HepG2 (cell line): ENCODE measurements around the gene NOX3. TPM values are rescaled to one million over a fixed set of nuclear protein-coding genes. Genes with fewer than 3 reads are reported as not detected.

ENCODE experiments used
- E2F5 ChIP-seq: sonication (generic); formaldehyde crosslinking; conservative IDR thresholded peaks from 2 replicates; pipeline ENCODE4 v1.4.0; 2020; ENCODE audit warnings: missing genetic modification reagents
- FLYWCH1 ChIP-seq: sonication (generic); formaldehyde crosslinking; IDR thresholded peaks from 2 replicates; pipeline ENCODE4 v1.8.1; 2023; ENCODE audit warnings: mild to moderate bottlenecking, missing genetic modification reagents
- JDP2 ChIP-seq: sonication (generic); formaldehyde crosslinking; IDR thresholded peaks from 2 replicates; pipeline ENCODE4 v1.8.1; 2022; ENCODE audit warnings: missing genetic modification reagents, borderline replicate concordance
- MXD1 ChIP-seq: sonication (generic); formaldehyde crosslinking; IDR thresholded peaks from 2 replicates; pipeline ENCODE4 v1.4.0; 2020; ENCODE audit warnings: mild to moderate bottlenecking, missing genetic modification reagents
- ZBTB40 ChIP-seq, 2 experiments: fragments of 450-650 bp in 1 of 2; sonication (generic) in 1 of 2; formaldehyde crosslinking in 1 of 2; IDR thresholded peaks; 2 replicates each; pipeline versions ENCODE4 v1.6.1 to v1.8.0; 2016 to 2022; ENCODE audit warnings: antibody characterized with exemption in 1 of 2, mild to moderate bottlenecking in 1 of 2, missing genetic modification reagents in 1 of 2
- ZFP62 ChIP-seq: sonication (generic); formaldehyde crosslinking; IDR thresholded peaks from 2 replicates; pipeline ENCODE4 v1.4.0; 2020; ENCODE audit warnings: missing genetic modification reagents
- ZNF18 ChIP-seq: sonication (generic); formaldehyde crosslinking; IDR thresholded peaks from 2 replicates; pipeline ENCODE4 v1.8.0; 2022; ENCODE audit warnings: mild to moderate bottlenecking, missing genetic modification reagents; ENCODE audit not compliant: insufficient replicate concordance
- ZNF34 ChIP-seq: sonication (generic); formaldehyde crosslinking; IDR thresholded peaks from 2 replicates; pipeline ENCODE4 v1.4.0; 2020; ENCODE audit warnings: mild to moderate bottlenecking, missing genetic modification reagents, borderline replicate concordance
- ZNF609 ChIP-seq: sonication (generic); formaldehyde crosslinking; IDR thresholded peaks from 2 replicates; pipeline ENCODE4 v1.4.0; 2020; ENCODE audit warnings: mild to moderate bottlenecking, missing genetic modification reagents, borderline replicate concordance
- polyA plus RNA-seq, 8 experiments: library from polyadenylated mRNA; depleted of rRNA in 3 of 8; stranded (reverse) in 7 of 8; unstranded in 1 of 8; fragments of >200 nt; fragmentation: Illumina TruSeq in 4 of 8; extraction: Trizol in 4 of 8; gene quantifications; 2 replicates each; pipeline versions ENCODE4 v1.2.1 to v1.2.3, GENCODE V29; 2011 to 2016; ENCODE audit warnings: low read depth in 4 of 8, missing spikeins in 1 of 8, mixed read lengths in 1 of 8; ENCODE audit not compliant: insufficient read depth in 1 of 8
- total RNA-seq, 5 experiments: library from RNA; depleted of rRNA; stranded (reverse); fragments of >200 nt; fragmentation: Illumina TruSeq; extraction: Trizol; gene quantifications; 2 replicates each; pipeline ENCODE4 v1.2.3, GENCODE V29; 2016; ENCODE audit warnings: low read depth in 1 of 5

The NOX3 gene
- total and polyA plus RNA-seq, 2 of the 13 experiments (the other 11 are each of a cell fraction or from before 2014, with no cell fraction given), result 0.09 to 0.18 TPM

- TF ChIP-seq ZBTB40 (IDR thresholded peaks at IDR 0.05) (no peak), ZBTB40 (CRISPR knock-in tag; IDR thresholded peaks at IDR 0.05) (peak; percentile 90), ZFP62 (CRISPR knock-in tag) (no peak), E2F5 (CRISPR knock-in tag) (0 out of 2 replicates have a peak, but pooled peaks have one; percentile 64), JDP2 (CRISPR knock-in tag) (peak; percentile 34; the same call in 1 of the 2 replicates), ZNF18 (CRISPR knock-in tag) (peak; percentile 95), FLYWCH1 (no peak), ZNF609 (CRISPR knock-in tag) (peak; percentile 99), ZNF34 (CRISPR knock-in tag) (peak; percentile 88), MXD1 (CRISPR knock-in tag) (no peak)
Measured at GRCh38 chr6:155399062-155399744, 56.4 kb downstream of the NOX3 start (continued).
